HG03060 (cell line): ENCODE results near the gene GBP3.
"Not testable (repeated sequence)": the region's sequence is repeated elsewhere in the genome, so short reads cannot be mapped to it uniquely, and the experiment has no call there.

Experiments
- ATAC-seq: cut with Tn5 transposase; IDR thresholded peaks from one replicate; pipeline ENCODE4 v1.9.1; 2021; ENCODE audit warnings: low read depth, moderate number of reproducible peaks; ENCODE audit not compliant: unreplicated experiment

GBP3 gene

DNA sequence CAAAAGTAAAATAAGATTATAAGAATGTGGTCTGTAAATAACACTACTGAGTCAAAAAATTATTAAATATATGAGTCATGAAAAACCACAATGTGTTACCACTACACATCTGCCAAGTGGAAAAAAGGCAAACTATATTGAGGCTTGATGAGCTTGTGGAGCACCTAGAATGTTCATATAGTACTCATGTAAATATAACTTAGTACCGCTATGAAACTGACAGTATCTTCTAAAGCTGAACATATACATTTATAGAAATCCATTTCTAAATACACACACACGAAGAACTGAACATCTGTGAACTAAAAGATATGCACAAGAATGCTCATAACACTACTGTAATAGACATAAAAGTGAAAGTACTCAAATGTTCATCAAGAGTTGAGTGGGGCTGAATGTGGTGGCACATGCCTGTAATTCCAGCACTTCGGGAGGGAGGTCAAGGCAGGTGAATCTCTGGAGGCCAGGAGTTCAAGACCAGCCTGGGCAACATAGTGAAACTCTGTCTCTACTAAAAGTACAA lies 18.5 kb upstream of the GBP3 start:
- ATAC-seq, result peak; percentile 99

DNA sequence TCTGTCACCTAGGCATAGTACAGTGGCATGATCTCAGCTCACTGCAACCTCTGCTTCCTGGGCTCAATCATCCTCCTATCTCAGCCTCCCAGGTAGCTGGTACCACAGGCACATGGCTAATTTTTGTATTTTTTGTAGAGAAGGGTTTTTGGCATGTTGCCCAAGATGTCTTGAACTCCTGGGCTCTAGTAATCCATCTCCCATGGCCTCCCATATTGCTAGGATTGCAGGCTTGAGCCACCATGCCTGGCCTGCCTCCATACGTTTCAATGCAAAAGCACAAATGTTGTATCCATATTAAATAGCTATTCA lies 17.6 kb upstream of the GBP3 start:
- ATAC-seq, result no peak

DNA sequence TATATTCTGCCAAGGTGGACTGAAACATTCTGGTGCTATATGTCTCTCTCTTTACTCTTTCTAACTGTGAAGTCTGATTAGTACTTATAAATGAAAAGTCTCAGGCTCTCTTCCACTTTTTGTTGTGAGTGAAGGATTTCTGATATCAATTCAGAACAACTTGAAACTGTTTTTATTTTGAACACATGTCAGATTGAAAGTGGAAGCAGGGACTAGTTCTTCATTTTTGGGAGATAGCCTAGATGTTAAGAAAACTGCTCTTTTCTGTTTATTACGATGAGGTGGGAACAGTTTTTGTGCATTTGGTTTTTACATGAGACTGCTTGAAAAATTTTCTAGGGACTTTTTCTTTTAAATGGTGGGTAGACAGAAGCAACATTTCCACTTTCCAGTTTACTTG lies 14.5 kb upstream of the GBP3 start:
- no peak for ATAC-seq

DNA sequence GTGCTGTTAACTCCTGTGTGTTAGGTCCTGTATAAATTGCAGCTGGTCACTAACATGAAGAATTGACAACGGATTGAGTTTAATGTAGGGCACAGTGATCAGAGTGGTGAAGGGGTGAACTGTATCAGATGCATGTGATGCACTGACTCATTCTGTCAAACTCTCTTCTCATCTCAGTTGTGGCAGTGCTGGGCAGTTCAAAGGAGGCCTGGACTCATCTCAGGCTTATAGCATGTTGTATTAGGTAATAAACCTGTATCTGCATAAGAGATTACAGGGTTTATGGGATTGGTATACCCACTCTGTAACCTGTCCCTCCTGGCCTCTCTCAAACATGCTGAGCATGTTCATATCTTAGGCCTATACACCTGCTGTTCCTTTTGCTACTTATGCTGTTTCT lies 12.4 kb upstream of the GBP3 start:
- ATAC-seq, result no peak

DNA sequence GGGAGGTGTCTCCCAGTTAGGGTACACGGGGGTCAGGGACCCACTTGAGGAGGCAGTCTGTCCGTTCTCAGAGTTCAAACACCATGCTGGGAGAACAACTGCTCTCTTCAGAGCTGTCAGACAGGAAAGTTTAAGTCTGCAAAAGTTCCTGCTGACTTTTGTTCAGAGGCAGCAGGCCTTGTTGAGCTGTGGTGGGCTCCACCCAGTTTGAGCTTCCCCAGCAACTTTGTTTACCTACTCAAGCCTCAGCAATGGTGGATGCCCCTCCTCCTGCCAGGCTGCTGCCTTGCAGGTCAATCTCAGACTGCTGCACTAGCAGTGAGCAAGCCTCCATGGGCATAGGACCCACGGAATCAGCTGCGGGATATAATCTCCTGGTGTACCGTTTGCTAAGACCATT lies 11.3 kb upstream of the GBP3 start:
- ATAC-seq, result not testable (repeated sequence)

DNA sequence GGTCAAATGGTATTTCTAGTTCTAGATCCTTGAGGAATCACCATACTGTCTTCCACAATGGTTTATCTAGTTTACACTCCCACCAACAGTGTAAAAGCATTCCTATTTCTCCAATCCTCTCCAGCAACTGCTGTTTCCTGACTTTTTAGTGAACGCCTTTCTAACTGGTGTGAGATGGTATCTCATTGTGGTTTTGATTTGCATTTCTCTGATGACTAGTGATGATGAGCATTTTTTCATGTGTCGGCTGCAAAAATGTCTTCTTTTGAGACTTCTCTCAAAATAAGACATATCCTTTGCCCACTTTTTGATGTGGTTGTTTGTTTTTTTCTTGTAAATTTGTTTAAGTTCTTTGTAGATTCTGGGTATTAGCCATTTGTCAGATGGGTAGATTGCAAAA lies 6.4 kb upstream of the GBP3 start:
- ATAC-seq, result not testable (repeated sequence)

DNA sequence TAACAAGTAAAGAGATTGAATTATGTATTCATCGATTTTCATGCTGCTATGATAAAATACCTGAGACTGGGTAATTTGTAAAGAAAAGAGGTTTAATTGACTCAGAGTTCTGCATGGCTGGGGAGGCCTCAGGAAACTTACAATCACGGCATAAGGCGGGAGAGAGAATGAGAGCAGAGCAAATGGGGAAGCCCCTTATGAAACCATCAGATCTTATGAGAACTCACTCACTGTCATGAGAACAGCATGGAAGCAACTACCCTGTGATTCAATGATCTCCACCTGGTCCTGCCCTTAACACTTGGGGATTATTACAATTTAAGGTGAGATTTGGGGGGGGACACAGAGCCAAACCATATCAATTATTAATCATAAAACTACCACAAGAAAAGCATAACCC lies 3.3 kb upstream of the GBP3 start:
- no peak for ATAC-seq

DNA sequence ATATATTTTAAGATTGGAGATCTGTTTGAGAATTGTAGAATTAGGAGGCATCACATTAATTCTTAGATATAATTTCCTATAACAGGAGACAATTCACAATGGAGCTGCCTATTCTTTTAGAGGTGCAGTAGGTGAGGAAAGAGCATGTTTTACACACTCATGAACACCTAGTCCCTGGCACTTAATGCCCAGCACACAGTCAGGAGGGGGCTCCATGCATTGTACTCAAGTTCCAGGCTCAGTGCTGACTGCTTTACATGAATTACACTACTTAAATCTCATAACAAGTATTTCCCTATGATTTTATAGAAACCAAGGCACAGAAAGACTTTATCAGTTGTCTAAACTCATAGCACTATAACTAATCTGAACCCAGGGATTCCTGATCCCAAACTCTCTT lies 360 bp upstream of the GBP3 start:
- no peak for ATAC-seq

DNA sequence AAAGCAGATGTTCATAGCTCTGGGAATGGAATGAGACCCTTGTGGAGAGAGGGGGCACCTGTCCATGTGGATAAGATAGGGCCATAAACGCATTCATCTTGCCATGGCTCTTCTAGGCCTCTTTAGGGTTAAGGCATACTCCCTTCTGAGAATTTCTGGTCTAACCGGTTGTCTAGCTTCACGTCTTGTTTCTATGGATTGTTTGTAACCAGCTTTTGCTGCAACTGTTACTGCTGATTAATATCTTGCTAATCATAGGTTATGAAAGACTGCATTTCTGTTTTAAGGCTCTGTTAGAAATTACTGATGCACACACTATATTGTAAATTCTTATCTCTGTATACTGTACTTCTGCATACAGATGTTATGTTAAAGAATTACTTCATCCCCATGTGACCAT lies 4.3 kb downstream of the GBP3 start:
- ATAC-seq, result not testable (repeated sequence)

DNA sequence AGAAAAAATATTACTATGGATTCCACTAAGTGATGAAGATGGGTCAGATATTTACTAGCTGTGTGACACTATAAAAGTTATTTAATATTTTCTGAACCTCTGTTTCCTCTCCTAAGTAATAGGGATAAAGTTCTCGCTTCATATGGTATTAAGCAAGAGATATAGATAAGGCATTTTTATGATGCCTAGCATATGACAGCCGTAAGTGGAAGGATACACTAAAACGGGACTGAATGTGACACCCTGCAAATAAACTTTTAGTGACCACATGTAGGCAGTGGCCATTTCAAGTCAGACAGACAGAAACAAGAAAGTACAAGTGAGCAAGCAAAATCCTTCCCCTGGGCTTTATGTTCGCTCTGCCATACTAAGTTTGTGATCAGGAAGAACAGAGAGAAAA lies 14.2 kb downstream of the GBP3 start:
- no peak for ATAC-seq

DNA sequence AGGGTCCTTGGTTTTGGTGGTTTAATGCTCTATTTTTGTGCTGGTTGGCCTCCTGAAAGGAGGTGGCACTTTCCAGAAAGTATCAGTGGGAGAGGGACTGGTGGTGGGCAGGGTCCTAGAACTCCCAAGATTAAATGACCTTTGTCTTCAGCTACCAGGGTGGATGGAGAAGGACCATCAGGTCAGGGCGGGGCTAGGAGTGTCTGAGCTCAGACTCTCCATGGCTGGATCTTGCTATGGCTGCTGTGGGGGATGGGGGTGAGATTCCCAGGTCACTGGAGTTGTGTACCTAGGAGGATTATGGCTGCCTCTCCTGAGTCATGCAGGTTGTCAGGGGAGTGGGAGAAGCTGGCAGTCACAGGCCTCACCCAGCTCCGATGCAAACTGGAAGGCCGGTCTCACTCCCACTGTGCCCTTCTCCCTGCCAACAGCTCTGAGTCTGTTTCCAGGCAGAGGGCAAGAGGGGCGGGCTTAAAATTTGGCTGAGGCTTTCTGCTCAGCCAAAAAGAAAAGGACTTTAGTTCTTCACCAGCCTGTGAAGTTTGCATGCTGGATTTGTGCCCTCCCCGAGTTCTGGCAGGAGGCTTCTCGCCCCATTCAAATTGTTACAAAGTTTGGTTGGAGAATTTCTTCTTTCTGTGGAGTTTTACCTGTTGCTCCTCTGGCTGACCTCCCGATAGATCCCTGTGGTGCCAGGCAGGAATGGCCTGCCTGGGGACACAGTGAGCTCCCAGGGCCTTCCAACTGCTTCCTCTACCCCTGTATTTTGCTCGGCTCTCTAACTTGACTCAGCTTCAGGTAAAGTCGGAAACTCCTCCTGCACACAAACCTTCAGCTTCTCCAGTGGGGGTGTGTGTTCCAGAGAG lies 17.1 kb downstream of the GBP3 start:
- no peak for ATAC-seq

DNA sequence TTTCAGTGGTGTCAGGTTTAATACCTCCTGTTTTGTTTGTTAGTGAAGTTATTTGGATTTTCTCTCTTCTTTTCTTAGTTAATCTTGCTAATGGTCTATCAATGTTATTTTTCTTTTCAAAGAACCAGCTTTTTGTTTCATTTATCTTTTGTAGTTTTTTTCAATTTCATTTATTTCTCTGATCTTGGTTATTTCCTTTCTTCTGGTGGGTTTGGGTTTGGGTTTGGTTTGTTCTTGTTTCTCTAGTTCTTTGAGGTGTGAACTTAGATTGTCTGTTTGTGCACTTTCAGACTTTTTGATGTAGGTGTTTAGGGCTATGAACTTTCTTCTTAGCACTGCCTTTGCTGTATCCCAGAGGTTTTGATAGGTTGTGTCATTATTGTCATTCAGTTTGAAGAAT lies 20.5 kb downstream of the GBP3 start:
- ATAC-seq, result not testable (repeated sequence)

DNA sequence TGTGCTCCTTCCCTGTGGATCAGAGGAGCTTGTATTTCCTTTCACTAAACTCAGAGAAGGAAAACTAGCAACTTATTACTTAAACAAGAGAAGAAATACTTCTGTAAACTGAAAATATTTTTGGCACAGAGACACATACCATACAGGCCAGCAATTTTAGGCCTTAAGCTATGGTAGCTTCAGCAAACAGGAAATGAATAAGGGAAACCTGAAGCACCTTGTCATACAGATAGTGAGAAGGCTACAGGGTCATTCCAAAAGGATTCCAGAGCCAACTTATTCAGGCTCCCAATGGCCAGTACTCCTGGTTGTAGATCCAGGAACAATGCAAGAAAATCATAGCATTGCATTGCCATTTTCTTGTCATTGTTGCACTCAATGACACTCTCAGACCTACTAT lies 21.2 kb downstream of the GBP3 start:
- no peak for ATAC-seq

DNA sequence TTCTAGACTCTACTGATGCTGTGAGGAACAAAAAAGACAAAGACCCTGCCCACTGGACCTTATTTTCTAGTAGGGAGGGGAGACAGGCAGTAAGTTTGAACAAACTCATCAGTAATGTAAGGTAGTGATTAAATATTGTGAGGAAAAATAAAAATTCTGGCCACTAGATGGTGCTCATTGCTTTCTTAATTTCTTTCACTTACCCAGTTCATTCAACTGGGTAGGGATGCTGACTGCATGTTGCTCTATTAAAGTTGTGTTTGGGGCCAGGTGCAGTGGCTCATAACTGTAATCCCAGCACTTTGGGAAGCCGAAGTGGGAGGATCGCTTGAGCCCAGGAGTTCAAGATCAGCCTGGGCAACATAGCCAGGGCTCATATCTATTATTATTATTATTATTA lies 23.9 kb downstream of the GBP3 start:
- ATAC-seq, result peak; percentile 69

DNA sequence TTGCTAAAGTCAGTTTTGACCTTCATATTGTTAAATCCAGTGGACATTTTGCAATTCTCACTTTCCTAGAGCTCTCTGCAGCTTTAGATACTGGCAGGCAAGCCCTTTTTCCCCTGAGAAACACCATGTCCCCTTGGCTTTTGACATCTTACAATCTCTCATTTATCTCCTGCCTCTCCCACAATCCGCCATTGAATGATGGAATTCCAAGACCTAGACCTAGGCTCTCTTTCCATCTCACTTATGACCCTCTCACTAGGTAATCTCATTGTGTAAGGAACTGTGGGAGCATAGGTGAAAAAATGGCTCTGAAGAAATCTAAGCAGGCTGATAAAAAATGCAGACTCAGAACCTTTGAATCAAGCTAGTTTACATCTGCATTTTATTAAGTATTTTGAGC lies 32.2 kb downstream of the GBP3 start:
- ATAC-seq, result no peak

DNA sequence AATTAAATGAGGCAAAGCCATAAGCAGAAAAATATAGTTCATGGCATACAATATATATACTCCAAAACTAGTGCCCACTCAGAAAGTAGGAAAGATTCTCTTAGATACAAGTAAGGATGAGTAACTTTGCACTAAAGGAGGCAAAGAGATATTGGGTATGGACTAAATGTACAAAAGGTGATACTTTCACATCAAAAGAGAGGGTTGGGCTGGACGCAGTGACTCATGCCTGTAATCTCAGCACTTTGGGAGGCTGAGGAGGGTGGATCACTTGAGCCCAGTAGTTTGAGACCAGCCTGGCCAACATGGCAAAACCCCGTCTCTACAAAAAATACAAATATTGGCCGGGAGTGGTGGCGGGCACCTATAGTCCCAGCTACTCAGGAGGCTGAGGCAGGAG lies 37.0 kb downstream of the GBP3 start:
- ATAC-seq, result no peak

DNA sequence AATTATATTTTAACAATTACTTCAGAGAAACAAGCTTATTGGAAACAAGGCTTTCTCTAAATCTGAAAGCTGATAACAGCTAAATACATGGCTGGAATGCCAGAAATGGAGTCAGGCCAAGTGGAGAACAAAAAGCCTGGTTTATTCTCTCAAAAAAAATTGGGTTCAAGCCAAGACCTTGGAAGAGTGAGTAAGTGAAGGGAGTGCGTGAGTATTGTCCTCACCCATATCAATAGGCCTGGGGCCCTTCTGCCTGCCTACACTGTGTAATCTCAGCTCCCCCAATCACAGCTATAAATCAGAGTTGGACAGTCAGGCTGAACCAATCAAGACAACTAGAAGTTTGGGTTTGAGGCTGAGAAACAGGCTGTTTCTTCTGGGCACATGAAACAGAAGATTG lies 37.6 kb downstream of the GBP3 start:
- ATAC-seq, result no peak

DNA sequence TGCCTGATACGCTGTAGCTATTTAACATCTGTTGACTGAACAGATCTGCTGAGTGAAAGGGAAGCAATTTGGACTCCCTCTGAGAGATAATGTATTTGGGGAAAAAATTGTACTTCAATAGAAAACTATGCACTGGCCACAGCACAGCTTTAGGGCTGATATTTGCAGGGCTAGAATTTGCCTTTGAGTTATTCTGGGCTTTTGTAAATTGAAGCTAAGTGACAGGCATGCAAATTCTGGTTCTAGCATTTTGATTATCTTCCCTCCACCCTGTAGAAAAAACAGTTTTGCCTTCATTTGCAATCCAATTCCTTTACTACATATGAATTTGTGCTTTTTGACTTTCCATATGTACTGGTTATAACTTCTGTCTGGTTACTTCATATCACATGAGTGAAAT lies 38.1 kb downstream of the GBP3 start:
- no peak for ATAC-seq

DNA sequence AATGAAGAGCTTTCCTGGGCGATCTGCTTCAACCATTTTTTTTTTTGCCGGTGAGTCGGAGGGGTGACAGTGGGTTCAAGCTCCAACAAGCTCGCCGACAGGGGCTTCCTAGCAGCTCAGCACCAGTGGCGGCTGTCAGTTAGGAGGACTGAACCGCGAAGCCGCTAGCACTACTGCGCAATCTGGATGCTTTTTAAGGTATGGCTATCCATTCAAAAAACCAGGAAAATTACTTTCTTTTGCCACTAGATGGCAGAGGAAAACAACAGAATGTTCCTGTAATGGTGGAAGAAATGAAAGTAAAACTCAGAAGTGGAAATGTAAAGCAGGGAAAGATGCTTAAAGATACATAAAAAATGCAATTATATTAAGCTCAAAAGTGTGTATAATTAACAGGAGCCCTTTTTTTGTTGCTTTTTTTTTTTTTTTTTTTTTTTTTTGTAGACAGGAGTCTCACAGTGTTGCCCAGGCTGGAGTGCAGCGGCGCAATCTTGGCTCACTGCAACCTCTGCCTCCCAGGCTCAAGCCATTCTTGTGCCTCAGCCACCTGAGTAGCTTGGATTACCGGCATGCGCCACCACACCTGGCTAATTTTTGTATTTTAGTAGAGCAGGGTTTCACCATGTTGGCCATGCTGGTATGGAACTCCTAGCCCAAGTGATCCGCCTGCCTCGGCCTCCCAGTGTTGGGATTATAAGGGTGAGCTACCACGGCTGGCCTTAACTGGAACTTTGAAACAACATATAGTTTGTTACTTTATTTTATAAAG lies 38.7 kb downstream of the GBP3 start:
- ATAC-seq, result no peak

DNA sequence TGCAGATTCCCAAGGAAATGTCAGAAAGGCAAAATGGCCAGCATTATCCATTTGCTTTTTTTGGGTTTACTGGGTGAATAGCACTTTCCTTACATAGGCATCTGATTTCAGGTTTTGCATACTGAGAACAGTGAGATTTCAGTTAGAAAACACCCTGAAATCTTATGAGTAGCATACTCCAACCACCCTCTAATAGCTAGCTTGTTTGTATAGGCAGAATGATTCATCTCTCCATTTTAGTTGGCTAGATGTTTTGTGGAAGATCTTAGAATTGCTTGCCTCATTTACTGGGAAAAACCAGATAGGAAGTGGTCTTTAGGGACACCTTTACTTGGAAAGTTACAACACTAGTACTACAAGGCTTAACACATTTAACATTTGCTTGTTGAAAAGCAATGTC lies 40.6 kb downstream of the GBP3 start:
- no peak for ATAC-seq

DNA sequence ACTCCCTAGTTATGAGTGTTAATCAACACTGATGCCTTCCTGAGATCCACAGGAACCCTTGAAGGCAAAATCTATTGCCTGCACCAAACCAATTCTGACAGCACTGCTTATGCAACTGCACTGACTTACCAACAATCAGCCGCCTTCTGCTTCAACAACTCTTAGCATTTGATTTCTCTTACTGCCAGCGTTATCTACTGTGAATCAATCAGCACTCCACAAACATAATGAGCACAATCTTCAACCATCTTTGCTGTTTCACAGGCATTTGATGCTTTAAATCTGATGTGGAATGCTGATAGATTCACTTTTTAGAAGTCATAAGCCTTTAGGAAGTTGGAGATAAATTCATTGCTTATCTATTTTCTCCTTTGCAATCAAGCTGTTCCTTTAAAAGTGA lies 41.2 kb downstream of the GBP3 start:
- not testable (repeated sequence) for ATAC-seq

DNA sequence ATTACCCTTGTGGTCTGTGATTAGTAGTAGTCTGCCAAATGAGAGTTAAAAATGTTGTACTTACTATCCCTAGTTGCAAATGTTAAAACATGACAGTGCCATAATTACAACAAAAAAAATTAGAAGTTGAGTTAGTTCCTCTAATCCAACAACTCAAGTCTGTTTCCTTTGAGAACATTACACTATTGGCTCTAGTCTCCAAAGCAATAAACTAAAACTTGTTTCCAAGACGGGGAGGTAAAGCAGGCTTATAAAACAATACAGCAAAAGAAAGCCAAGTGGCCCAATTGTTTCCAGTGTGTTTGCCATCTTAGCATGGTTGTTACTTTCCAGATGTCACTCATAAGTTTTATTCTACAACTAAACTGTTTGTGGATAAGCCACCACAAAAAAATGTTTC lies 41.8 kb downstream of the GBP3 start:
- no peak for ATAC-seq
